ENCODE measurements around the gene ADAMTS12.

DNA sequence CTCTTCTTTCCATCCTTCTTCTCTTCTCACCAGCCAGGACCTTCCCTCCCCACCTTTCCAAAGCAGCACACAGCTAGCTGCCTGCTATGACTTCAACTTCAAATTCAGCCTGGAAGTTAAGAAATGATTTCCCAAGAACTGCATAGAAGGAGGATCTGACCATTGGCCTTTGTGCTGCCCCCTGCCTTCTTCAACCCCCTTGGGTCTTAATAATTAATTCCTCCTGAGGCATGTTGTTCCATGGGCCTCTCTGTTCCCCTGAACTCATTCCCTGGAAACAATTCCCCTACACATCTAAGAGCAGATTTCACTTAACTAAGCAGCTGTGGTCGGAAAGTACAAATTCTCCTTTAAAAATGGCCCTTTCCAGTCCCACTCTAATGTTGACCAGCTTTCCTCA, 62.4 kb downstream of the ADAMTS12 start:
- TF ChIP-seq, protein P1, sequence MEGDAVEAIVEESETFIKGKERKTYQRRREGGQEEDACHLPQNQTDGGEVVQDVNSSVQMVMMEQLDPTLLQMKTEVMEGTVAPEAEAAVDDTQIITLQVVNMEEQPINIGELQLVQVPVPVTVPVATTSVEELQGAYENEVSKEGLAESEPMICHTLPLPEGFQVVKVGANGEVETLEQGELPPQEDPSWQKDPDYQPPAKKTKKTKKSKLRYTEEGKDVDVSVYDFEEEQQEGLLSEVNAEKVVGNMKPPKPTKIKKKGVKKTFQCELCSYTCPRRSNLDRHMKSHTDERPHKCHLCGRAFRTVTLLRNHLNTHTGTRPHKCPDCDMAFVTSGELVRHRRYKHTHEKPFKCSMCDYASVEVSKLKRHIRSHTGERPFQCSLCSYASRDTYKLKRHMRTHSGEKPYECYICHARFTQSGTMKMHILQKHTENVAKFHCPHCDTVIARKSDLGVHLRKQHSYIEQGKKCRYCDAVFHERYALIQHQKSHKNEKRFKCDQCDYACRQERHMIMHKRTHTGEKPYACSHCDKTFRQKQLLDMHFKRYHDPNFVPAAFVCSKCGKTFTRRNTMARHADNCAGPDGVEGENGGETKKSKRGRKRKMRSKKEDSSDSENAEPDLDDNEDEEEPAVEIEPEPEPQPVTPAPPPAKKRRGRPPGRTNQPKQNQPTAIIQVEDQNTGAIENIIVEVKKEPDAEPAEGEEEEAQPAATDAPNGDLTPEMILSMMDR (conservative IDR thresholded peaks at IDR 0.05; ENCODE audit: low read depth, low read length) = no peak
- no peak for TF ChIP-seq EZH2 (IDR thresholded peaks at IDR 0.05; ENCODE audit: low read length, unreplicated experiment)
